Measurements from ENCODE around the gene LMBR1. TPM values are rescaled to one million over a fixed set of nuclear protein-coding genes. Genes with fewer than 3 reads are reported as not detected.
"Not testable (repeated sequence)": the region's sequence is repeated elsewhere in the genome, so short reads cannot be mapped to it uniquely, and the experiment has no call there.

The LMBR1 gene
- total and polyA plus RNA-seq, 3 donors from 2014 or later, result 73.3 to 219 (median 218) TPM

DNA sequence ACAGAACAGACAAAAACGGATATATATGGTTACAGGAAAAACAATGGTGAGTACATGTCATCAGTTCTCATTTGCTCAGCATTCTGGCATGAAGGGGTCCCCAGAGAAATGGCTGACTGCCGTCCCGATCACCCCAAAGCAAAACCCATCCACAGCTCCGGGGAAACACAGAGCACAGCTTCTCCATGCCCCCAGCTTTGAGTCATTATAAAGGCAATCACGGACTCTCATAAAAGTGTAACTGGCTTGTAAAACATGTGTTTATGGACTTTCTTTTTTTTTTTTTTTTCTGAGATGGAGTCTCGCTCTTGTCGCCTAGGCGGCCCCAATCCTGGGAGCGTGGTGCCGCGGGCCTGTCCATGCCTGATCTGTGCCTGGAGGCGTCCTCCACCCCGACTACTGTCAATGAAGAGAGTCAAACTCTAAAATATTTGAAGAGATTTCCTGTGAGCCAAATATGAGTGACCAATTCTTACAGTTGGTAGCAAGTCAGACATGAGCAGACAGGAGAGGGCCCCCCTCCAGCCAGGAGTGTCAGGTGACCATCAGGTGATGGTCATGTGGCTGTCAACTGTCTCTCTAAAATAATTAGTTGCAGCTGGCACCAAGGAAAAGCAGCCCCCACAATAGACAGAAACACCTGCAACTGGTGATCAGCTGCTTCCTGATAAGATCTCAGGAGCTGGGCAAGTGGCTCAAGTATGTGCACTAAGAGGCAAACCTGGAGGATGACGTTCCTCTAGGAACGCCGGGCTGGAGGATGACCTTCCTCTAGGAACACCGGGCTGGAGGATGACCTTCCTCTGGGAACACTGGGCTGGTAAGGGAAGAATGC lies 34.8 kb upstream of the LMBR1 start:
- intact Hi-C loops (cut with DNase I; ENCODE audit: low total_unique reads), result no loop called here
- DNase-seq, result no peak
- Histone ChIP-seq H3K4me1 (no peaks in the 10 kb centered on the region), H3K36me3 (ENCODE audit: low read depth, missing control alignments) (no peaks in the 10 kb centered on the region), H3K27me3 (no peaks in the 10 kb centered on the region), H3K27ac (no peak overlapping the region), H3K9me3 (no peaks in the 10 kb centered on the region), H3K4me3 (no peak overlapping the region)
- TF ChIP-seq, protein P1, sequence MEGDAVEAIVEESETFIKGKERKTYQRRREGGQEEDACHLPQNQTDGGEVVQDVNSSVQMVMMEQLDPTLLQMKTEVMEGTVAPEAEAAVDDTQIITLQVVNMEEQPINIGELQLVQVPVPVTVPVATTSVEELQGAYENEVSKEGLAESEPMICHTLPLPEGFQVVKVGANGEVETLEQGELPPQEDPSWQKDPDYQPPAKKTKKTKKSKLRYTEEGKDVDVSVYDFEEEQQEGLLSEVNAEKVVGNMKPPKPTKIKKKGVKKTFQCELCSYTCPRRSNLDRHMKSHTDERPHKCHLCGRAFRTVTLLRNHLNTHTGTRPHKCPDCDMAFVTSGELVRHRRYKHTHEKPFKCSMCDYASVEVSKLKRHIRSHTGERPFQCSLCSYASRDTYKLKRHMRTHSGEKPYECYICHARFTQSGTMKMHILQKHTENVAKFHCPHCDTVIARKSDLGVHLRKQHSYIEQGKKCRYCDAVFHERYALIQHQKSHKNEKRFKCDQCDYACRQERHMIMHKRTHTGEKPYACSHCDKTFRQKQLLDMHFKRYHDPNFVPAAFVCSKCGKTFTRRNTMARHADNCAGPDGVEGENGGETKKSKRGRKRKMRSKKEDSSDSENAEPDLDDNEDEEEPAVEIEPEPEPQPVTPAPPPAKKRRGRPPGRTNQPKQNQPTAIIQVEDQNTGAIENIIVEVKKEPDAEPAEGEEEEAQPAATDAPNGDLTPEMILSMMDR (IDR thresholded peaks at IDR 0.05), result no peak
- no peak for TF ChIP-seq POLR2A (IDR thresholded peaks at IDR 0.05)
- 78 to 88% methylated on average over 13 to 17 of the region's 17 CpGs for WGBS, 2 donors

DNA sequence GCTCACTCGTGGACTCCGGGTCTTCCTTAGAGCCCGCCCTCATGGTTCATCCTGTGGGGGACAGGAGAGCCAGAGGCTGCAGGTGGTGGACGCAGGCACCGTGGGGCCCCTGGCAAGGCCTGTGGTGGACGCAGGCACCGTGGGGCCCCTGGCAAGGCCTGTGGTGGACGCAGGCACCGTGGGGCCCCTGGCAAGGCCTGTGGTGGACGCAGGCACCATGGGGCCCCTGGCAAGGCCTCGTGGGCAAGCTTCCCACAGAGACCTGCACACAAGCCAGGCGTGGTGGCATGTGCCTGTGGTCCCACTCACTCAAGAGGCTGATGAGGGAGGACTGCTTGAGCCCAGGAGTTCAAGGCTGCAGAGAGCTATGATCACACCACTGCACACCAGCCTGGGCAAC lies 32.8 kb upstream of the LMBR1 start:
- H3K4me1 ChIP-seq; H3K27me3 ChIP-seq; H3K27ac ChIP-seq; H3K9me3 ChIP-seq; intact Hi-C loops (cut with DNase I; ENCODE audit: low total_unique reads); DNase-seq; H3K36me3 ChIP-seq (ENCODE audit: low read depth, missing control alignments); H3K4me3 ChIP-seq: not testable (repeated sequence)
- 90 to 96% methylated on average over 11 to 12 of the region's 12 CpGs for WGBS, 2 donors

DNA sequence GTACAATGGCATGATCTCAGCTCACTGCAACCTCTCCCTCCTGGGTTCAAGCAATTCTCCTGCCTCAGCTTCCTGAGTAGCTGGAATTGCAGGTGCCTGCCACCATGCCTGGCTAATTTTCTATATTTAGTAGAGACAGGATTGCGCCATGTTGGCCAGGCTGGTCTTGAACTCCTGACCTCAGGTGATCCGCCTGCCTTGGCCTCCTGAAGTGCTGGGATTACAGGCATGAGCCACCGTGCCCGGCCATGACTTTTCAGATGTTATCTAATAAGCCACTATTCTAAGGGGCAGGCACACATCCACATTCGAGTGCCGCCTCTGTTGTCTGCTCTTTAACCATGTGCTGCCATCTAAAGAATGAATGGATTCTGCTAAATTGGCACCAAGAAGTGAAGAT lies 29.3 kb upstream of the LMBR1 start:
- H3K27ac ChIP-seq; H3K4me1 ChIP-seq; H3K4me3 ChIP-seq; H3K27me3 ChIP-seq; H3K9me3 ChIP-seq; DNase-seq; intact Hi-C loops (cut with DNase I; ENCODE audit: low total_unique reads); H3K36me3 ChIP-seq (ENCODE audit: low read depth, missing control alignments): not testable (repeated sequence)
- WGBS, 2 donors, result 78 to 87% methylated on average over 6 of the region's 6 CpGs

DNA sequence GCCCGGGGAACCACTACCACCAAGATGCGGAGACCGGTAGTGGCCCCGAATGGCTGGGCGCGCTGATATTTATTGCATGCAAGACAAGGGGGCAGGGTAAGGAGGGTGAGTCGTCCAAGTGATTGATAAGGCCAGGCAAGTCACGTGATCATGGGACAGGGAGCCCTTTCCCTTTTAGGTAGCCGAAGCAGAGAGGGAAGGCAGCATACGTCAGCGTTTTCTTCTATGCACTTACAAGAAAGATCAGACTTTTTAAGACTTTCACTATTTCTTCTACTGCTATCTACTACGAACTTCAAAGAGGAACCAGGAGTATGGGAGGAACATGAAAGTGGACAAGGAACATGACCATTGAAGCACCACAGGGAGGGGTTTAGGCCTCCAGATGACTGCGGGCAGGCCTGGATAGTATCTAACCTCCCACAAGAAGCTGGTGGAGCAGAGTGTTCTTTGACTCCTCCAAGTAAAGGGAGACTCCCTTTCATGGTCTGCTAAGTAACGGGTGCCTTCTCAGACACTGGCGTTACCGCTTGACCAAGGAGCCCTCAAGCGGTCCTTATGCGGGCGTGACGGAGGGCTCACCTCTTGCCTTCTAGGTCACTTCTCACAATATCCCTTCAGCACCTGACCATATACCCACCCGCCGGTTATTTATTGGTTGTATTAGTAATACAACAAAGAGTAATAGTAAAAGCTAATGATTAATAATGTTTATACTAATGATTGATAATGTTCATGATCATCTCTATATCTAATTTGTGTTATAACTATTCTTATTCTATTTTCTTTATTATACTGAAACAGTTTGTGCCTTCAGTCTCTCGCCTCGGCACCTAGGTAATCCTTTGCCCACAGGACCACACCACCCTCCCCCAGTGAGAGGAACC lies 27.7 kb upstream of the LMBR1 start:
- H3K4me3 ChIP-seq; H3K9me3 ChIP-seq; H3K27me3 ChIP-seq; H3K36me3 ChIP-seq (ENCODE audit: low read depth, missing control alignments); intact Hi-C loops (cut with DNase I; ENCODE audit: low total_unique reads); H3K4me1 ChIP-seq: not testable (repeated sequence)
- DNase-seq, result peak; percentile 60
- 57 to 58% methylated on average over 22 to 24 of the region's 24 CpGs for WGBS, 2 donors
- H3K27ac ChIP-seq, result peak overlapping the region in 1 of 2 donors; percentile 66

DNA sequence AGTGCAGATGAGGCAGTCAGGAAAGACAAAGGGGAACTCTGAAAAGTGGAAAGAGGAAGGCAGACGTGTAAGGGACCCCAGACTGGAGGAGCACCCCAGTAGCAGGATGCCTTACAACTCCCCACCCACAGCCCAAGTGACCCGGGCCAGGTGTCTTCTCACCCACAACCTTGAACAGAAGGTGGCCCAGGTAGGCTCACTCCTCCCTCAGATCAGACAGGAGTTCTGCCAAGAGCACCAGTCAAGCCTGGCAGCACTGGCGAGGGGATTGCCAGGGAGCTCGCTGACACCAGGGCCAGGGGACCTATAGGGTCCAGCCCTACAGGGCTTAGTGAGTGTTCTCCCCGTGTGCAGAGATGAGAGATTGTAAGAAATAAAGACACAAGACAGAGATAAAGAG lies 27.1 kb upstream of the LMBR1 start:
- no peaks in the 10 kb centered on the region for H3K9me3 ChIP-seq
- intact Hi-C loops (cut with DNase I; ENCODE audit: low total_unique reads), result no loop called here
- H3K4me1 ChIP-seq, result peaks cover 6% of the 10 kb centered on the region
- H3K4me3 ChIP-seq, result no peak overlapping the region
- TF ChIP-seq, protein P1 (IDR thresholded peaks at IDR 0.05), result no peak
- no peak for TF ChIP-seq POLR2A (IDR thresholded peaks at IDR 0.05)
- H3K27me3 ChIP-seq, result no peaks in the 10 kb centered on the region
- DNase-seq, result no peak
- no peaks in the 10 kb centered on the region for H3K36me3 ChIP-seq (ENCODE audit: low read depth, missing control alignments)
- WGBS, 2 donors, result 65 to 75% methylated on average over 4 to 5 of the region's 5 CpGs
- H3K27ac ChIP-seq, result no peak overlapping the region

DNA sequence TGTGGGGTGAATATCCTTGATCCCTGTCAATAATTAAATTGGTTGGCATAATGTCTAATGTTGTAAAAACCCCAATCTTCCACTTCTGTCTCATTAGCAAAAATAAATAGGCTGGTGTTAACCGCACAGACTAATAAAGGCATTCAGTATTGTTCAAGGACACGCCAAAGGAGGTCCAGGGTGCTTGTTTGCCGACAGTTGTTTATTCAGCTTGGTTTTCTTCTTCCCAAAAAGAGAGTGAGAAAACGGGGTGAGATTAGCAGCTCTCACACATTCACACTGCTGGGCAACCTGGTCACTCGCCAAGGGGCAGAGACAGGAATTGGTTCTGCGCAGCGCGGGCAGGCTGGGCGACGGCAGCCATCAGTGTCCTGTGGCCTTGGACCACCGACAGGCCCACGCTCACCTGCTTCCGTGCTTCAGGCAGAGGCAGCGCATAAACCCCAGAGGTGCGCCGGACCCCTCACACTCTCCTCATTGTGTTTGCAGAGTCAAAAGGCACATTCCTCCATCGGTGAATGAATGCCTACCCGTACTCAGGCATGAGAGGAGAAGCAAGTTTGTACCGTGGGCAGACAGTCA lies 26.2 kb upstream of the LMBR1 start:
- Histone ChIP-seq H3K36me3 (ENCODE audit: low read depth, missing control alignments) (no peaks in the 10 kb centered on the region), H3K9me3 (no peaks in the 10 kb centered on the region)
- TF ChIP-seq POLR2A (IDR thresholded peaks at IDR 0.05), result no peak
- TF ChIP-seq, protein P1 (IDR thresholded peaks at IDR 0.05), result no peak

More for the DNA sequence above, 26.2 kb upstream of the LMBR1 start:
- H3K4me1 ChIP-seq, result peaks cover 6% of the 10 kb centered on the region
- no peaks in the 10 kb centered on the region for H3K27me3 ChIP-seq
- H3K4me3 ChIP-seq, result no peak overlapping the region
- intact Hi-C loops (cut with DNase I; ENCODE audit: low total_unique reads), result no loop called here
- DNase-seq, result no peak
- 57 to 77% methylated on average over 10 to 19 of the region's 19 CpGs for WGBS, 2 donors
- H3K27ac ChIP-seq, result no peak overlapping the region

Measured in testis (tissue), 3 donors.